Hair follicle dermal papilla cell (primary cell): ENCODE data around the gene MYBPH. TPM values are rescaled to one million over a fixed set of nuclear protein-coding genes. Genes with fewer than 3 reads are reported as not detected.

Experiments
- total RNA-seq: library from RNA; depleted of rRNA; stranded (reverse); fragments of >200 nt; gene quantifications from 2 replicates; pipeline ENCODE4 v1.2.3, GENCODE V29; 2012

The MYBPH gene, protein sequence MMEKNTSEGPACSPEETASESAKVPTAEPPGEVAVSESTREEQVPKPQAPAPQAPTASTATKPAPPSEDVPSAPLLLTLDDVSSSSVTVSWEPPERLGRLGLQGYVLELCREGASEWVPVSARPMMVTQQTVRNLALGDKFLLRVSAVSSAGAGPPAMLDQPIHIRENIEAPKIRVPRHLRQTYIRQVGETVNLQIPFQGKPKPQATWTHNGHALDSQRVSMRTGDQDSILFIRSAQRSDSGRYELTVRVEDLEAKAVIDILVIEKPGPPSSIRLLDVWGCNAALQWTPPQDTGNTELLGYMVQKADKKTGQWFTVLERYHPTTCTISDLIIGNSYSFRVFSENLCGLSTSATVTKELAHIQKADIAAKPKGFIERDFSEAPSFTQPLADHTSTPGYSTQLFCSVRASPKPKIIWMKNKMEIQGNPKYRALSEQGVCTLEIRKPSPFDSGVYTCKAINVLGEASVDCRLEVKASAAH
- total RNA-seq: not detected in 2 replicates

DNA sequence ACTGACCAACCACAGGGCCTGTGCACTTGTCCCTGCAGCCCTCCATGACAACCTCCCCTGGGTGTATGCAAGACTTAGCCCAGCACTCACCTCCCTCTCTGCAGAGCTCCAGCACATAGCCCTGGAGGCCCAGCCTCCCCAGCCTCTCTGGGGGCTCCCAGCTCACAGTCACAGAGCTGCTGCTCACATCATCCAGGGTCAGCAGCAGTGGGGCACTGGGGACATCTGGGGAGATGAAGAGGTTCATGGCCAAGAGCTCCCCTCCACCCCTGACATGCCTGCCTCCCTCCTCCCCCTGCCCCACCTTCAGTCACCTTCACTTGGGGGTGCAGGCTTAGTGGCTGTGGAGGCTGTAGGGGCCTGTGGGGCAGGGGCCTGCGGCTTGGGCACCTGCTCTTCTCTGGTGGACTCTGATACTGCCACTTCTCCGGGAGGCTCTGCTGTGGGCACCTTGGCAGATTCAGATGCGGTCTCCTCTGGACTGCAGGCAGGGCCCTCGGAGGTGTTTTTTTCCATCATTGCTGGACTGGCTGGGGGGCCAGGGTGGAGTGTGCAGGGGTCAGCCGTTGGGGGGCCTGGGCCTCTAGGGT, at the start of gene MYBPH:
MYBPH (minus strand) TSS at position 590 of the 590 bp plus-strand sequence; CDS start at position 519, 71 bp downstream.

DNA sequence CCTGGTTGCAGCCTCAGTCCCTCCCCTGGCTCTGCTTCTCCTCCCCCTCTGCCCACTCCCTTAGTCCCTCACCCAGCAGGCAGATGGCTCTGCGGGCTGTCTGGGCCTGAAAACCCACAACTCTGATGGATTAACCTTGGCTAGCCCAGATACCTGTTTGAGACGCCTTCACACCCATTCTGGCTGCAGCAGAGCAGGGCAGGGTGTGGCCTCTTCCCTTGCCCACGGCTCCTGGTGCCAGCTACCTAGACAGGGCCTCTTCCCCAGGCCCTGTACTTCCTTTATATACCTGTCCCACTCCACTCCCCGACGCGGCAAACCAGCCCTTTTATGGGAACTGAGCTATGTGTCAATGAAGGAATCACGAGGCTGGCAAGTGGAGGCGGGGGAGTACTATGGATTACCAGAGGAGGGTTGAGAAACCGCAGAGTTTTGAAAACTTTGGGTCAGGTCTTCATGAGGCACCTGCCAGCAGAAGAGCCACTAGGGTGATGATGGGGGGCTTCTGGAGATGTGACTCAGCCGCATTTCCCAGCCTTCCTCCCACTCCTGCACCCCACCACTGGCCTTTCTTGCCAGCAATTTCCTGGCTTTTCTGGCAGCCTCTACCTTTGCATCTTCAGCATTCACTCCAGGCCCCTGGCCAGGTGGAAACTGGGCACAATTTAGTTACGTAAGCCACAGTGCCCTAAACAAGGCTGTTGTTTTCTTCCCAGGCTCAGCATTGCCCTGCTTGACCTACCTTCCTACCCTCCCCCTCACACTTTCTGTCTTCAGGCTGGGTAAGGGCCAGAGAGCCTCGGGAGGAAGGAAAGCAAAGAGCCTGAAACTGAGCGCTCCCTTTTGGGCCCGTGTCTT, 11.0 kb upstream of the MYBPH start, which contains the start of gene CHI3L1:
CHI3L1 (minus strand) TSS at position 259 of the 858 bp plus-strand sequence; CDS start at position 178, 81 bp downstream.

DNA sequence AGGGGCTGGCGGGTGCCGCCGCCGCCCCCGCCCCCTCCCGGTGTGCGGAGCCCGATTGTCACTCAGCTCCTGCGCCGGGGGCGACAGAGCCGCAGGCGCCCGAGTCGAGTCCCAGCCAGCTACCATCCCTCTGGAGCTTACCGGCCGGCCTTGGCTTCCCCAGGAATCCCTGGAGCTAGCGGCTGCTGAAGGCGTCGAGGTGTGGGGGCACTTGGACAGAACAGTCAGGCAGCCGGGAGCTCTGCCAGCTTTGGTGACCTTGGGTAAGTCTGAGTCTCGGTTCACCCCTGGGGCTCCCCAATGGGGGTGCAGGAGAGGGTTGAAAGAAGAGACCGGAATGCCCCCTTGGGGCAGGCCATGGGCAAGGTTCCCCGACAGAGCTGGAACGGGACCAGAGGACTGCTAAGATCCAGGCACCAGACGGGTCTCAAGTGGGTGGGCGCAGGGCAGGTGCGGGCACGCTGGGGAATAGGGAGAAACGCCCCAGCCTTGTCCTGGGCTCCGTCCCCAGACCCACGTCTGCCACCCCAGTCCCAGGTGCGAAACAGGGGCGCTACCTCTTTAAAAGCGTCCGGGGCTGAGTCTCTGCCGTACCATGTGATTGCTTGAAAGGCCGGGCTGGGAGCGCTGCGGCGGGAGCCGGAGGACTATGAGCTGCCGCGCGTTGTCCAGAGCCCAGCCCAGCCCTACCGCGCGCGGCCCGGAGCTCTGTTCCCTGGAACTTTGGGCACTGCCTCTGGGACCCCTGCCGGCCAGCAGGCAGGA, 47.8 kb downstream of the MYBPH start, which contains the start of gene ADORA1:
ADORA1 (plus strand) TSS at position 61 of the 765 bp plus-strand sequence. CDS start 1,116 bp downstream, outside the sequence.

Other genes starting within 250 kb of the MYBPH start
- 36.0 and 38.5 TPM in 2 replicates for gene KLHL12, start 248.6 kb downstream of the MYBPH start, total RNA-seq
- gene ADIPOR1, start 217.5 kb downstream of the MYBPH start, total RNA-seq: 102 and 109 TPM in 2 replicates
- 37.3 and 39.4 TPM in 2 replicates for gene CYB5R1, start 208.6 kb downstream of the MYBPH start, total RNA-seq
- gene TMEM183A, start 168.5 kb downstream of the MYBPH start, total RNA-seq: 95.7 and 104 TPM in 2 replicates
- 11.2 and 14.5 TPM in 2 replicates for gene PPFIA4, start 149.3 kb downstream of the MYBPH start, total RNA-seq
- not detected in 2 replicates for gene MYOG, start 89.8 kb downstream of the MYBPH start, total RNA-seq
- gene ADORA1, start 48.1 kb downstream of the MYBPH start, total RNA-seq: 1.3 and 5.5 TPM in 2 replicates
- gene CHI3L1, start 10.9 kb upstream of the MYBPH start, total RNA-seq: 2.7 and 11.0 TPM in 2 replicates
- not detected in 2 replicates for gene CHIT1, start 53.8 kb upstream of the MYBPH start, total RNA-seq
- gene BTG2, start 129.7 kb upstream of the MYBPH start, total RNA-seq: 4.5 and 5.3 TPM in 2 replicates
- gene FMOD, start 175.3 kb upstream of the MYBPH start, total RNA-seq: 1.9 and 4.9 TPM in 2 replicates